ENCODE results near the gene NUP62.

The NUP62 gene

GRCh38 chr19:49904136-49904535 lies 25.2 kb downstream of the NUP62 start:
- DNase-seq (ENCODE audit: low read depth in 2 of 2), result no peak

- DNase-seq (ENCODE audit: low read depth in 2 of 2), result peak; percentile 30 to 36
These were observed 32.3 kb downstream of the NUP62 start, which contains the start of gene IL4I1 for GRCh38 chr19:49896863-49897621. TSS of gene IL4I1 (minus strand) at chr19:49896887. CDS start at chr19:49896160, 727 bp downstream.

- no peak for DNase-seq (ENCODE audit: low read depth in 2 of 2)
These were observed 33.6 kb downstream of the NUP62 start for GRCh38 chr19:49895566-49896297.

GRCh38 chr19:49894879-49895565 lies 34.3 kb downstream of the NUP62 start:
- DNase-seq (ENCODE audit: low read depth in 2 of 2), result no peak

- no peak for DNase-seq (ENCODE audit: low read depth in 2 of 2)
These were observed 35.2 kb downstream of the NUP62 start for GRCh38 chr19:49894011-49894664.

- no peak for DNase-seq (ENCODE audit: low read depth in 2 of 2)
These were observed 36.6 kb downstream of the NUP62 start for GRCh38 chr19:49892716-49893115.

- no peak for DNase-seq (ENCODE audit: low read depth in 2 of 2)
These were observed 37.9 kb downstream of the NUP62 start for GRCh38 chr19:49891393-49891792.

- peak; percentile 27 to 59 for DNase-seq (ENCODE audit: low read depth in 2 of 2)
These were observed 38.7 kb downstream of the NUP62 start for GRCh38 chr19:49890349-49891311.

DNA sequence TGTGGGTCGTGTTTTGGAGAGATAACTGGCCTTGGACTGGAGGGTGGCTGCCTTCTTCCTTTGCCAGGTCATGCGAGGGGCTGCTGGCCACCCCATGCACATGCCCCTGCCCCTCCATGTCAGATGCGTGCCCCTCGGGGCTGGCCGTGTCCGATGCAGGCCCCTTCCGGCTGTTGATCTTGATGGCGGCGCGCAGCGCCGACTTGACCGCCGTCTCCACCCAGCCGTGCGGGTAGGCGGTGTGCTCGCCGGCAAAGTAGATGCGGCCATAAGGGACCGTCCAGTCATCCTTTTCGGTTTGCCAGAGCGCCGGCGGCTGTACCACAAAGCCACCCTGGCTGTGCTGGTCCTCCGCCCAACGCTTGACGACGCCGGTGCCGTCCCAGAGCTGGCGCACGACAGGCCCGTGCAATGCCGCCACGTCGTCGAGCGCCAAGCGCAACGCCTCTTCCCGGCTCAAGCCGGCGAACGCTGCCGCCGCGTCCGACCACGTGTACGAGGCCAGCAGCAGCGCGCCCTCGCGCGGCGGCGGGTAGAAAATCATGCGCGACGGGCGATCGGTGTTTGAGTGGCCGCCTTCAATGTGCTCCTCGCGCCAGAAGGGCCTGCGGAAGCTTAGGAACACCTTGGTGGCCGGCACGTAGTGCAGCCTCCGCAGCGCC lies 39.5 kb downstream of the NUP62 start:
- peak; percentile 42 to 47 for DNase-seq (ENCODE audit: low read depth in 2 of 2)

GRCh38 chr19:49889038-49889686 lies 40.1 kb downstream of the NUP62 start:
- DNase-seq (ENCODE audit: low read depth in 2 of 2), result no peak

DNA sequence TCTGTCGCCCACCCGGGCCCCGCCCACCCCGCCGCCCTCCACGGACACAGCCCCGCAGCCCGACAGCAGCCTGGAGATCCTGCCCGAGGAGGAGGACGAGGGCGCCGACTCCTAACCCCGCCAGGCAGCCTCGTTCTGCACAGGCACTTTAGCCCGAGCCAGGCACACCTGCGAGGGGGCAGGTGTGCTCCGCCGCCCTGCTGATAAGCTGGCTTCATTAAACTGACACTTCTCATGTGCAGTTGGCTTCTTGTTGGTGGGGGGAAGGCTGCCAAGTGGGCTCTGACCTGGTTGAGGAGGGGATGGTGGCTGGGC lies 40.8 kb downstream of the NUP62 start:
- DNase-seq (ENCODE audit: low read depth in 2 of 2), result no peak

DNA sequence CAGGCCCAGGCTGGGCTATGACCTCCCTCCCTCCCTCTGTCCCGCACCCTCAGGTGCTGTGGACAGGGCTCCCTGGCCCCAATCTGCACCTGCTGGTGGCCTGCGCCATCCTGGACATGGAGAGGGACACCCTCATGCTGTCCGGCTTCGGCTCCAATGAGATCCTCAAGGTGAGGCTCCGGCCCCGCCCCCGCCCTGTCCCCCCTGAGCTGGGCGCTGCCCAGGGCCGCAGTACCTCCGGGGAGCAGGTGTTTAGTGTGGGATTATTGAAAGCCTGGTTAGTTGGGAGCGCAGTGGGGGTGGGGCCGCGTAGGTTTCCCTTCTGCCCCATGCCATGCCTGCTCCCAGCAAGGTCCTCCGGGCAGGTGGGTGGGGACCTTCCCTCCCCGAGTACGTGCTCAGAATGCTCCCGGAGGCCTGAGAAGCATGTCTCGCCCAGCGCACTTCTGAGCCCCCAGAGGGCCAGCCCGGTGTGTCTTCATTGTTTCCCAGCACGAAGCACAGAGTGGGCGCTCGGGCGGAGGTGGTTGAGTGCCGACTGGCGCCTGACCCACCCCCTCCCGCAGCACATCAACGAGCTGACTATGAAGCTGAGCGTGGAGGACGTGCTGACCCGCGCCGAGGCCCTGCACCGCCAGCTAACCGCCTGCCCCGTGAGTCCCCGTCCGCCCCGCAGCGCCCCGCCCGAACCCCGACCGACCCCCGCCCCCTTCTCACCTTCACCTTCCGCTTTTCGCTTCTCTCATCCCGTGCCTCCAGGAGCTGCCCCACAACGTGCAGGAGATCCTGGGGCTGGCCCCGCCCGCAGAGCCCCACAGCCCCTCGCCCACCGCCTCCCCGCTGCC lies 41.4 kb downstream of the NUP62 start:
- DNase-seq (ENCODE audit: low read depth in 2 of 2), result no peak

DNA sequence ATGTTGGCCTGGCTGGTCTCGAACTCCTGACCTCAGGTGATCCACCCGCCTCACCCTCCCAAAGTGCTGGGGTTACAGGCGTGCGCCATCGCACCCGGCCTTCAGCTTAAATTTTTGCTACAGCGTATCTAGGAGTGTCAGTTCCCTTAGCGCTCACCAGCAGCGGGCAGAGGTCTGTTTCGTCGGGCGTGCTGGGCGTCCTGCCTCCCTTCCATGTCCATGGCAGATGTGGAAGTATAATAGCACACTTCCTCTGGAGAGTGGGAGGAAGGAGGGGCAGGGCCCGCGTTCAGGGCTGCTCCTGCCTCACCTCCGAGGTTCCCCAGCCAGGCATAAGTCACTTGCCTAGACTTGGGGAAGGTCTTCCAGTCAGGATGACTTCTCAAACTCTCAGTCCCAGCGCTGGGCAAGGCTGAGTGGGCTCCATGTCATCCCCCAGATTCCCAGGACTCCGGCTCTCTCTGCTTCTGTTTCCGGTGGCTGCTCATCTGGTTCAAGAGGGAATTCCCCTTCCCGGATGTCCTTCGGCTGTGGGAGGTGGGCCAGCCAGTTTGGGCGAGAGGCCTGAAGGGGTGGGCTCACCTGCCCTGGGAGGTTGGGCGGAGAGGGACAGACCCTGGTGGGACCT lies 42.2 kb downstream of the NUP62 start:
- DNase-seq (ENCODE audit: low read depth in 2 of 2), result no peak

DNA sequence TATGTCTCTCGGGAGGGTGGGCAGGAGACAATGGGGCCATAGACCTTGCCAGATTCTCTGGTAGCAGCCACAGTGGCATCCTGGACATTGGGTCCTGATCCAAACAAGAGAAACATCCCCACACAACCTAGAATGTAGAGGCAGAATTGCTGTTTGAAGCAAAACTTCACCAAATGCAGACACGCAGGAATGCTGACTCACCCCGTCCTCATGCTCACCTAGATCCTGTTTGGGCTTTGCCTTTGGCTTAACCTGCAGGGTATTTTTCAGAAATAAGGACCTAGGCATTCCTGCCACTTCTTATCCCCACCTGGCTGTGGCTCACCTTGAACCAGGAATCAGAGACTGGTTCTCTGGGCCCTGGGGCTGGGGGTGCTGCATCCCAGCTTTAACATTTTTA lies 44.5 kb downstream of the NUP62 start:
- DNase-seq (ENCODE audit: low read depth in 2 of 2), result no peak

DNA sequence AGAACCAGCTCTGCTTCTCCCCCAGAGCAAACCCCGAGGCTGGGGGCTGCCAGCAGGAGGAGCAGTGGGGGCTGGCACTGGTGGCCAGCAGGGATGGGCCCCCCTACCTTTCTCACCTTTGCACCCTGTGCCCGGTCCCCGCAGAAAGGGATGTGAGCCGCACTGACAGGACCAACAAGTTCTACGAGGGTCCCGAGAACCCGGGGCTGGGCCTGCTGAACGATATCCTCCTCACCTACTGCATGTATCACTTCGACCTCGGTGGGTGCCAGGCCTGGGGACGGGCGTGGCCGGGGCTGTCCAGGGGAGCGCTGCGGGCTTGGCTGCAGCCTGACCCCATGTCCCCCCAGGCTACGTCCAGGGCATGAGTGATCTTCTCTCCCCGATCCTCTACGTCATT lies 45.2 kb downstream of the NUP62 start:
- no peak for DNase-seq (ENCODE audit: low read depth in 2 of 2)

DNA sequence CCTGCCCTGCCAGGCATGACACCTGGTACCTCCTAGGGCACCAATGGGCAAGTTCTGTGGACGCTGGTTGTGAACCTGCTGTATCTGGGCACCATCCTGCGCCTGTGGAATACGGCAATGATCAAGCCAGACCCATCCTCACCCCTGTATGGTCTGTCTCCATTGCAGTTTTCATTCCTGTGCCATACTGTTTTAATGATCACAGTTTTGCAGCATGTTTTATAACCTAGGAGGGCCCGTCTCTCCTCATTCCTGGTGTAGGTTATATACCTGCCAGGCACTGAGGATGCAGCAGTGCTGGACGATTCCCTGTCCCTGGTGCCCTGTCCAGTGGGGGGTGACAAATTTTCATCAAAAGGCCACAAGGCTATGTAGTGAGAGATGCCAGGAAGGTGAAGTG lies 46.2 kb downstream of the NUP62 start:
- no peak for DNase-seq (ENCODE audit: low read depth in 2 of 2)

GRCh38 chr19:49882643-49883042 lies 46.7 kb downstream of the NUP62 start:
- DNase-seq (ENCODE audit: low read depth in 2 of 2), result no peak

DNA sequence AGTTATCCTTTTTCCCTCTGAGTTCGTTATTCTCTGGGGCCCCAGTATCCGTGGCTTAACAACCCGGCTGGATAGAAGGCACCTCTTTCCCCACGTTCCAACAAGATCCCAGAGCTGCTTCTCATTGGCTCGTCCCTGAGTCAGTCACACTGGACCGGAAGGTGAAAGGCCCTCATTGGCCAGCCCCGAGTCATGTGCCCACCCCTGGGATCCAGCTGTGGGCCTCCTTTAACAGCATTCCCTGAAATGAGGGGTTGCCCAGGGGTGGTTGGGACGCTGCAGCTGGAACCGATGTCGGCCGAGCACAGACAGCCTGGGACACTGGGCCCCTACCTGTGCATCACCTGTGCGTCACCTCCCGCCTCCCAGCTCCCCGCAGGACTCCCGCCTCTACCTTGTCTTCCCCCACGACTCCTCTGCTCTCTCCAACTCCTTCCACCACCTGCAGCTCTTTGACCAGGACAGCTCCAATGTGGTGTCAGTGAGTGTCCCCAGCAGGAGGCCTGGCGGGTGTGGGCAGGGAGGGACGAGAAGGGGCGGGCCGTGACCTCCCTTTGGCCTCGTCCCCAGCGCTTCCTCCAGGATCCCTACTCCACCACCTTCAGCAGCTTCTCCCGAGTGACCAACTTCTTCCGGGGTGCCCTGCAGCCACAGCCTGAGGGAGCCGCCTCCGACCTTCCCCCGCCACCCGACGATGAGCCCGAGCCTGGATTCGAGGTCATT lies 47.5 kb downstream of the NUP62 start:
- no peak for DNase-seq (ENCODE audit: low read depth in 2 of 2)
